ENCODE measurements around the gene KLK10. TPM values are rescaled to one million over a fixed set of nuclear protein-coding genes. Genes with fewer than 3 reads are reported as not detected.

KLK10 gene
- total RNA-seq, 1 experiment from 2014 or later = 33.6 TPM

GRCh38 chr19:51014242-51014641 is 5.3 kb downstream of the KLK10 start:
- no TSS peak for BruUV-seq (replicated peaks)
- DNase-seq (ENCODE audit: low read depth, low spot score) = no peak
- no peaks in the 10 kb centered on the region for H3K9me2 ChIP-seq (ENCODE audit: insufficient read depth)
- intact Hi-C loops (cut with micrococcal nuclease) = no loop called here
- no peak for ATAC-seq
- RAD21 ChIA-PET (ENCODE audit: low non-redundant PET in 1 of 2, low total read pairs in 2 of 2, uncharacterized antibody in 2 of 2, unreplicated experiment in 2 of 2) = no interaction called here
- H3K4me2 ChIP-seq (ENCODE audit: low read length) = no peak overlapping the region
- H3K4me3 ChIP-seq (replicated peaks in 1 of 2; ENCODE audit: low read depth in 1 of 2, low read length in 2 of 2) = no peak overlapping the region
- no peak overlapping the region for H2AFZ ChIP-seq (ENCODE audit: low read depth, low read length, poor library complexity, severe bottlenecking)
- no peaks in the 10 kb centered on the region for H3K27me3 ChIP-seq (ENCODE audit: insufficient read depth, low read length)
- H3K9me3 ChIP-seq (ENCODE audit: control insufficient read depth in 1 of 2, insufficient read depth in 1 of 2, low read depth in 1 of 2, low read length in 2 of 2) = no peaks in the 10 kb centered on the region
- CTCF ChIA-PET = interaction anchor here (0.9 kb wide), 1 partner anchor 92 kb away, joined by 3 read pairs; no protein-coding TSS in a partner anchor
- no peaks in the 10 kb centered on the region for H4K20me1 ChIP-seq (ENCODE audit: insufficient read depth)
- TF ChIP-seq CBX3 (IDR thresholded peaks at IDR 0.05; ENCODE audit: low read depth) (no peak), SRF (IDR thresholded peaks at IDR 0.05; ENCODE audit: low read depth) (no peak), TCF7L2 (IDR thresholded peaks at IDR 0.05; ENCODE audit: borderline replicate concordance, extremely low read depth, insufficient read depth, insufficient read length) (no peak), YY1 (IDR thresholded peaks at IDR 0.05; ENCODE audit: extremely low read depth, insufficient replicate concordance, low read depth, low read length) (no peak), SIN3A (IDR thresholded peaks at IDR 0.05; ENCODE audit: low read depth) (no peak), POLR2A (IDR thresholded peaks at IDR 0.05; ENCODE audit: borderline replicate concordance, extremely low read depth, insufficient read depth, insufficient read length) (no peak), SP1 (IDR thresholded peaks at IDR 0.05; ENCODE audit: low read depth) (no peak), POLR2AphosphoS5 (IDR thresholded peaks at IDR 0.05; ENCODE audit: low read depth, low read length) (no peak), RAD21 (IDR thresholded peaks at IDR 0.05; ENCODE audit: low read depth) (no peak), EGR1 (IDR thresholded peaks at IDR 0.05; ENCODE audit: low read depth) (no peak), ZFX (IDR thresholded peaks at IDR 0.05) (no peak), CEBPB (IDR thresholded peaks at IDR 0.05; ENCODE audit: low read depth) (no peak), EZH2 (IDR thresholded peaks at IDR 0.05) (no peak), CTCF (IDR thresholded peaks at IDR 0.05 in 2 of 3, conservative IDR thresholded peaks at IDR 0.05 in 1 of 3; ENCODE audit: borderline replicate concordance in 1 of 3, insufficient read depth in 1 of 3, low read depth in 2 of 3, low read length in 2 of 3) (no peak), ELF1 (IDR thresholded peaks at IDR 0.05; ENCODE audit: borderline replicate concordance, low read depth) (no peak), EZH2phosphoT487 (IDR thresholded peaks at IDR 0.05; ENCODE audit: borderline replicate concordance) (no peak), ZNF274 (IDR thresholded peaks at IDR 0.05; ENCODE audit: low read depth, low read length) (no peak), REST (IDR thresholded peaks at IDR 0.05; ENCODE audit: low read depth) (no peak), ATF3 (IDR thresholded peaks at IDR 0.05) (no peak)
- H3K79me2 ChIP-seq (ENCODE audit: insufficient read depth, low read length) = no peaks in the 10 kb centered on the region
- no peak overlapping the region for H3K27ac ChIP-seq (ENCODE audit: low read depth, low read length)
- H3K4me1 ChIP-seq (ENCODE audit: control insufficient read depth in 1 of 2, insufficient read depth in 2 of 2, low read length in 2 of 2) = peaks cover 8 to 58% of the 10 kb centered on the region in 2 experiments
- no peaks in the 10 kb centered on the region for H3K36me3 ChIP-seq (ENCODE audit: control insufficient read depth in 1 of 2, insufficient read depth in 2 of 2, low read length in 2 of 2)
- POLR2A ChIA-PET = interaction anchor here (1.0 kb wide), 1 partner anchor 12 kb away, joined by 5 read pairs; no protein-coding TSS in a partner anchor
- no peak overlapping the region for H3K9ac ChIP-seq (ENCODE audit: low read length)
